GM18511 (cell line): Measurements from ENCODE around the gene TTC4.

Source experiments
- ATAC-seq: cut with Tn5 transposase; IDR thresholded peaks from one replicate; pipeline ENCODE4 v1.9.1; 2021; ENCODE audit warnings: mild to moderate bottlenecking, moderate library complexity; ENCODE audit not compliant: unreplicated experiment

TTC4 gene, protein sequence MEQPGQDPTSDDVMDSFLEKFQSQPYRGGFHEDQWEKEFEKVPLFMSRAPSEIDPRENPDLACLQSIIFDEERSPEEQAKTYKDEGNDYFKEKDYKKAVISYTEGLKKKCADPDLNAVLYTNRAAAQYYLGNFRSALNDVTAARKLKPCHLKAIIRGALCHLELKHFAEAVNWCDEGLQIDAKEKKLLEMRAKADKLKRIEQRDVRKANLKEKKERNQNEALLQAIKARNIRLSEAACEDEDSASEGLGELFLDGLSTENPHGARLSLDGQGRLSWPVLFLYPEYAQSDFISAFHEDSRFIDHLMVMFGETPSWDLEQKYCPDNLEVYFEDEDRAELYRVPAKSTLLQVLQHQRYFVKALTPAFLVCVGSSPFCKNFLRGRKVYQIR

GRCh38 chr1:54715493-54716298 lies at the start of gene TTC4:
Gene TTC4, plus strand, starts transcription at chr1:54715861. Its CDS starts 48 bp downstream, at chr1:54715909.
- peak; percentile 98 for ATAC-seq

- no peak for ATAC-seq
Measured at GRCh38 chr1:54666333-54666732, 49.3 kb upstream of the TTC4 start.

DNA sequence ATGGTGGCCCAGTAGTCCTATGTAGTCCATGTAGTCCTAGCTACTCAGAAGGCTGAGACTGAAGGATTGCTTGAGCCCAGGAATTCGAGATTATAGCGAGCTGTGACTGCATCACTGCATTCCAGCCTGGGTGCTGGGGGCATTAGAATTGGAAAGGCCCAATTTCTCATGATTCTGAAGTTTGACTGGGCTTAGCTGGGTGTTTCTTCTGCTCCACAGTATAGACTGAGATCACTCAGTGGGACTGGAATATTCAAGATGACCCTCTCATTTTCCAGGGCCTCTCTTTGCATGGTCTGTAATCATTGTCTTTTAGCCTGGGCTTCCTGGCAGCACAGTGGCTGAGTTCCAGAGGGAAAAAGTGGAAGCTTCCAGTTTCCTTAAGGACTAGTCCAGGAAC lies 47.9 kb upstream of the TTC4 start:
- no peak for ATAC-seq

GRCh38 chr1:54668567-54668966 lies 47.1 kb upstream of the TTC4 start:
- ATAC-seq = no peak

- ATAC-seq = peak; percentile 68
Measured at GRCh38 chr1:54671985-54672608, 43.6 kb upstream of the TTC4 start.

DNA sequence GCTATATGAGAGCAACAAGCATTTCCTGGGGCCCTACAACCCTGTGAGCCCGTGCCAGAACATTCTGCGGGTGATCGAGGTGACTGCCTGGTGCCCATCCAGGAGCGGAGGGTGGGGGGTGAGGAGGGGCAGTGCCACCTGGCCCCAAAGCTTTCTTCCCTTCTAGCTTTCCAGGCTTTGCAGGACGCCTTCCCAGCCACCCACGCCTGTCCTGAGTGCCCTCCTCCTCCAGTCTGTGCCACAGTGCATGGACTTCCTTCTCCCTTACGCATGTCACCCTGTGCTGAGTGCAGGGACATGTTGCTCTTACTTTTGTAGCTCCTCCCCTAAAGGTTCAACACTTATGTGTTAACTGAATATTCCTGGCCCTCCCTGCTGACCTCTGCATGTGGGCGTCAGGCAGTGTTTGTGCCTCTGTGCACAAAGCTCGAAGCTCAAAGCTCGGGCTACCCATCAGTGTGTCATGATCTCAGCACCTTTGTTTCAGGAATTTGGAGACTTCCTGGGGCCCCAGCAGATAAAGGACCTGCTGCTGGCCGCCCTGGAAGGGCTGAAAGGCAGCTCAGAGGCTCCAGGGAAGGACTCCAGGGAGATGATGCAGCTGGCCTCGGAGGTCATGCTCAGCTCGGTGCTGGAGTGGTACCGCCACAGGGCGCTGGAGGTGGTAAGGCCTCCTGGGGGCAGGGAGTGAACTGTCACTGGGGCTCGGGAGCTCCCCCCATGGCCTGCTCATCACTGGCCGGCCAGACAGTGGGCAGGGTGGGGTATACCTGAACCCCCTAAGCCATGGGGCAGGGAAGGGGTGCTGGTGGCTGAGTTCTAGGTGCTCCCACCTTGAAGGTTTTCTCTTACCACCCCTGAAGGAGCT lies 36.7 kb upstream of the TTC4 start:
- no peak for ATAC-seq

GRCh38 chr1:54679706-54680105 lies 36.0 kb upstream of the TTC4 start:
- no peak for ATAC-seq

GRCh38 chr1:54680387-54680786 lies 35.3 kb upstream of the TTC4 start:
- ATAC-seq = no peak

- no peak for ATAC-seq
Measured at GRCh38 chr1:54681358-54681757, 34.3 kb upstream of the TTC4 start.

GRCh38 chr1:54683453-54683852 lies 32.2 kb upstream of the TTC4 start:
- no peak for ATAC-seq

DNA sequence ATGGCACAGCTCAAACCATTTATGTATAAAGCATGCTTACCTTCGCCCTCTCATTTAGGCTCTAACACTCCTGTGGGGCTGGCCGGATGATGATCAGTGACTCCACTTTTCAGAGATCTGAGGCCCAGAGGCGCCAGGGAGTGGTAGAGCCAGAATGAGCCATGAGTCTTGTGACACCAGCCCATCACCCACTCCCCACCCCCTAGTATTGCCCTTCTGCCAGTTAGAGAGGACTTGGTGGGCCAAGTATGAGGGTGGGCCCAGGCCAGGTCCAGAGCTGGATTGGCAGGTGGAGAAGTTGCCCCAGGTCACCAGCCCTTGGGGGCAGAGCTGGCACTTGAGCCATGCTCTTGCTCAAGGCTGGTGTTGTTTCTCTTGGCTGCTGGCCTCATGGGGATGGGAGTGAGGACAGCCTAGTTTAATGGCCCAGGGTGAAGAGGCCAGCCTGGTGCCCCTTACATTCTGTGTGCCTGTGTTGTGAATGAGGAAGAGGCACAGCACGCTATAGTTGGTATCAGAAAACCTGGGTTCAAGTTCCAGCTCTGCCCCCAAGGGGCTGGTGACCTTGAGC lies 30.2 kb upstream of the TTC4 start:
- no peak for ATAC-seq

GRCh38 chr1:54686155-54686554 lies 29.5 kb upstream of the TTC4 start:
- no peak for ATAC-seq

DNA sequence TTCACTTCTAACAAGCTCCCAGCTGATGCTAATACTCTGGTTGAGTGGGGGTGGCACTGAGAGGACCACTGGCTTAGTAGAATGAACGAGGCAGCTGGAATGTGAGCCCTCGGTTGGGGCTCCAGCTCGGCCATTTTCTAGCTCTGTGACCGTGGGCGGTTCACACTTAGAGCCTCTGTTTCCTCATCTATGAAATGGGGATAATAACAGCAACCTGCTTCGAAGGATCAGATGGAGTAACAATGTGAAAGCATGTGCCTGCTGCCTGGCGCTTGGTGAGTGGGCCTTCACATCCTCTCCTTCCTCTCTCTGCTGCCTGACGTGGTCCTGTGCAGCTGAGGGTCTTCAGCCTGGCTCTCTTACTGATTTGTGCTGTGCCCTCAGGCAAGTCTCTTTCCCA lies 20.9 kb upstream of the TTC4 start:
- ATAC-seq = no peak

- ATAC-seq = no peak
Measured at GRCh38 chr1:54695221-54695620, 20.4 kb upstream of the TTC4 start.

GRCh38 chr1:54695764-54696163 lies 19.9 kb upstream of the TTC4 start:
- no peak for ATAC-seq

DNA sequence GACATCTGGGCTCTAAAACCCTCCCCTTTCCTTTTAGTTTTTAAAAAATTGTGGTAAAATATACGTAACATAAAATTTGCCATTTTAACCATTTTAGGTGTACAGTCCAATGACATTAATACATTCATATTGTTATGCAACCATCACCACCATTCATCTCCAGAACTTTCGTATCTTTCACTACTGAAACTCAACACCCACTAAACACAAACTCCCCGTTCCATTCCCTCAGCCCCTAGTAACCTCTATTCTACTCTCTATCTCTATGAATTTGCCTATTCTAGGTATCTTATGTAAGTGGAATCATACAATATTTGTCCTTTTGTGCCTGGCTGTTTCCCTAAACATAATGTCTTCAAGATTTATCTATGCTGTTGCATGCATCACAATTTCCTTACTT lies 19.4 kb upstream of the TTC4 start:
- no peak for ATAC-seq

GRCh38 chr1:54697896-54698295 lies 17.8 kb upstream of the TTC4 start:
- ATAC-seq = no peak

GRCh38 chr1:54698346-54698745 lies 17.3 kb upstream of the TTC4 start:
- no peak for ATAC-seq

- ATAC-seq = no peak
Measured at GRCh38 chr1:54699936-54700525, 15.6 kb upstream of the TTC4 start.

DNA sequence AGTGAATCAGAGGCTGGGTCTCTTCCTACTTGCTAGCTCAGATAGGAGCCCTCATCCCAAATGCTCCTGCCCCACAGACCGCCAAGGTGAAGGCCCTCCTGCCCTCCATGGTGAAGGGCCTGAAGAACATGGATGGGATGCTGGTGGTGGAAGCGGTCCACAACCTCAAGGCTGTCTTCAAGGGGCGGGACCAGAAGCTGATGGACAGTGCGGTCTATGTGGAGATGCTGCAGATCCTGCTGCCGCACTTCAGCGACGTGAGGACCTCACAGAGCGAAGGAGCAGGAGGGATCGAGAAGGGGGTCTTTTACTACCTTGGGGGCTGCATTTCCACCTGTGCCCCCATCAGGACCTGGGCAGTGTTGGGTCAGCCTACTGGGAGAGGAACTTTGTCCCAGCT lies 14.6 kb upstream of the TTC4 start:
- no peak for ATAC-seq
